OCI-LY1 (cell line): Measurements from ENCODE around the gene AVP.

ENCODE experiments used
- H2AFZ ChIP-seq: fragments of 200-600 bp; sonication (generic), shearing (Covaris generic); 2 replicates; pipeline ENCODE4 v1.6.0; 2014; ENCODE audit warnings: antibody characterized with exemption, mild to moderate bottlenecking, low read length
- H3F3A ChIP-seq: fragments of 200-600 bp; sonication (generic), shearing (Covaris generic); 2 replicates; pipeline ENCODE4 v1.6.0; 2014; ENCODE audit warnings: mild to moderate bottlenecking, antibody characterized with exemption, low read length, moderate library complexity; ENCODE audit not compliant: insufficient read depth
- H3K27ac ChIP-seq: fragments of 200-600 bp; sonication (generic); 2 replicates; pipeline ENCODE4 v1.5.1; 2014; ENCODE audit warnings: low read length, mixed run types, mild to moderate bottlenecking, low read depth; ENCODE audit not compliant: poor library complexity, severe bottlenecking
- H3K27me3 ChIP-seq: fragments of 200-600 bp; sonication (generic); 2 replicates; pipeline ENCODE4 v1.6.0; 2014; ENCODE audit warnings: antibody characterized with exemption, mild to moderate bottlenecking, low read length, moderate library complexity; ENCODE audit not compliant: insufficient read depth
- H3K36me3 ChIP-seq: fragments of 200-600 bp; sonication (generic); 2 replicates; pipeline ENCODE4 v1.6.1; 2014; ENCODE audit warnings: mild to moderate bottlenecking, antibody characterized with exemption, low read length, moderate library complexity, mixed read lengths; ENCODE audit not compliant: insufficient read depth
- H3K4me1 ChIP-seq: fragments of 200-600 bp; sonication (generic); 2 replicates; pipeline ENCODE4 v1.5.1; 2014; ENCODE audit warnings: mild to moderate bottlenecking, low read length, moderate library complexity; ENCODE audit not compliant: insufficient read depth, severe bottlenecking
- H3K4me2 ChIP-seq: fragments of 200-600 bp; sonication (generic), shearing (Covaris generic); 2 replicates; pipeline ENCODE4 v1.6.1; 2014; ENCODE audit warnings: low read length
- H3K4me3 ChIP-seq: fragments of 200-600 bp; sonication (generic); 2 replicates; pipeline ENCODE4 v1.5.1; 2014; ENCODE audit warnings: low read length, low read depth, mild to moderate bottlenecking, mixed read lengths; ENCODE audit not compliant: poor library complexity, severe bottlenecking
- H3K79me2 ChIP-seq: fragments of 200-600 bp; shearing (Covaris generic); 2 replicates; pipeline ENCODE4 v1.6.1; 2016; ENCODE audit warnings: mixed run types, low read length, mixed read lengths; ENCODE audit not compliant: insufficient read depth
- H3K9ac ChIP-seq: fragments of 200-600 bp; sonication (generic), shearing (Covaris generic); 2 replicates; pipeline ENCODE4 v1.6.1; 2014; ENCODE audit warnings: mild to moderate bottlenecking, low read length, mixed read lengths
- H3K9me2 ChIP-seq: fragments of 200-600 bp; sonication (generic), shearing (Covaris generic); 2 replicates; pipeline ENCODE4 v1.6.1; 2014; ENCODE audit warnings: low read depth, mild to moderate bottlenecking, low read length, mixed read lengths
- H3K9me3 ChIP-seq: fragments of 200-600 bp; shearing (Covaris generic); 2 replicates; pipeline ENCODE4 v1.6.1; 2014; ENCODE audit warnings: low read length, mixed read lengths
- H4K20me1 ChIP-seq: fragments of 200-600 bp; sonication (generic), shearing (Covaris generic); 2 replicates; pipeline ENCODE4 v1.6.0; 2016; ENCODE audit warnings: mild to moderate bottlenecking, low read length; ENCODE audit not compliant: insufficient read depth
- CTCF ChIP-seq: fragments of 200-600 bp; sonication (generic), shearing (Covaris generic); IDR thresholded peaks from 2 replicates; pipeline ENCODE4 v1.5.1; 2017; ENCODE audit warnings: mild to moderate bottlenecking, antibody characterized with exemption, low read length, moderate library complexity, mixed read lengths
- EZH2 ChIP-seq: fragments of 200-600 bp; sonication (generic), shearing (Covaris generic); IDR thresholded peaks from 2 replicates; pipeline ENCODE4 v1.8.0; 2017; ENCODE audit warnings: borderline replicate concordance, mixed run types, mild to moderate bottlenecking, antibody characterized with exemption, low read length, moderate library complexity, mixed read lengths

Gene AVP

GRCh38 chr20:3039426-3039825 is 45.1 kb downstream of the AVP start:
- TF ChIP-seq CTCF = no peak
- no peak for TF ChIP-seq EZH2
- Histone ChIP-seq H3K4me2 (no peak overlapping the region), H3F3A (no peaks in the 10 kb centered on the region), H3K4me3 (no peak overlapping the region), H4K20me1 (no peaks in the 10 kb centered on the region), H3K9me2 (no peaks in the 10 kb centered on the region), H3K9me3 (no peaks in the 10 kb centered on the region), H3K27ac (no peak overlapping the region), H3K27me3 (no peaks in the 10 kb centered on the region), H3K36me3 (peaks cover 58% of the 10 kb centered on the region), H3K9ac (no peak overlapping the region), H3K4me1 (no peaks in the 10 kb centered on the region), H3K79me2 (no peaks in the 10 kb centered on the region), H2AFZ (no peak overlapping the region)

- Histone ChIP-seq H3K4me2 (no peak overlapping the region), H3K9me3 (no peaks in the 10 kb centered on the region), H3K9ac (no peak overlapping the region), H3K27me3 (no peaks in the 10 kb centered on the region), H3K4me1 (no peaks in the 10 kb centered on the region), H3K79me2 (no peaks in the 10 kb centered on the region), H3K27ac (no peak overlapping the region), H4K20me1 (no peaks in the 10 kb centered on the region), H3F3A (no peaks in the 10 kb centered on the region), H3K4me3 (no peak overlapping the region), H2AFZ (no peak overlapping the region), H3K36me3 (peaks cover 61% of the 10 kb centered on the region), H3K9me2 (no peaks in the 10 kb centered on the region)
- TF ChIP-seq CTCF (no peak), EZH2 (no peak)
Observed at GRCh38 chr20:3038454-3038853, 46.1 kb downstream of the AVP start.

- Histone ChIP-seq H3K4me1 (no peaks in the 10 kb centered on the region), H3F3A (no peaks in the 10 kb centered on the region), H2AFZ (no peak overlapping the region), H3K4me2 (no peak overlapping the region), H3K27me3 (no peaks in the 10 kb centered on the region), H3K4me3 (no peak overlapping the region), H3K9me3 (no peaks in the 10 kb centered on the region), H3K79me2 (no peaks in the 10 kb centered on the region), H3K9me2 (no peaks in the 10 kb centered on the region), H3K36me3 (peaks cover 68% of the 10 kb centered on the region), H4K20me1 (no peaks in the 10 kb centered on the region), H3K27ac (no peak overlapping the region), H3K9ac (no peak overlapping the region)
- TF ChIP-seq CTCF (no peak), EZH2 (no peak)
Observed at GRCh38 chr20:3037654-3038053, 46.9 kb downstream of the AVP start.
